Vagina (tissue), 2 donors: Measurements from ENCODE around the gene TBC1D14. TPM values are rescaled to one million over a fixed set of nuclear protein-coding genes. Genes with fewer than 3 reads are reported as not detected.

Source experiments
- DNase-seq, 2 donors: peaks; one replicate each; pipeline ENCODE4 v3.0.0-alpha.2; 2017; ENCODE audit errors: extremely low spot score in 2 of 2
- H3K27ac ChIP-seq: fragments of 200-600 bp; sonication (generic); one replicate; pipeline ENCODE4 v1.5.1; 2019
- H3K27me3 ChIP-seq: fragments of 200-600 bp; sonication (generic); one replicate; pipeline ENCODE4 v1.5.1; 2019
- H3K36me3 ChIP-seq, 2 donors: fragments of 200-600 bp; sonication (generic); one replicate each; pipeline ENCODE4 v1.5.1; 2017 to 2019
- H3K4me1 ChIP-seq: fragments of 200-600 bp; sonication (generic); one replicate; pipeline ENCODE4 v1.5.1; 2019
- H3K4me3 ChIP-seq, 2 donors: fragments of 200-600 bp; sonication (generic); 1 replicate in 1 of 2; 2 replicates in 1 of 2; pipeline ENCODE4 v1.5.1; 2016 to 2019
- H3K9me3 ChIP-seq: fragments of 200-600 bp; sonication (generic); one replicate; pipeline ENCODE4 v1.5.1; 2019
- POLR2A ChIP-seq, 2 donors: fragments of 450-650 bp; IDR thresholded peaks; one replicate each; pipeline ENCODE4 v1.6.1; 2017; ENCODE audit warnings: antibody characterized with exemption in 2 of 2, mild to moderate bottlenecking in 2 of 2, moderate library complexity in 2 of 2
- POLR2AphosphoS5 ChIP-seq, 2 donors: sonication (generic); formaldehyde crosslinking; IDR thresholded peaks; one replicate each; pipeline ENCODE4 v1.9.0; 2017; ENCODE audit warnings: antibody characterized with exemption in 2 of 2, mild to moderate bottlenecking in 2 of 2, low read depth in 1 of 2; ENCODE audit not compliant: insufficient read depth in 1 of 2
- intact Hi-C: fragments of 100-400 bp; cut with DNase I; formaldehyde crosslinking; loops from one replicate; pipeline ENCODE4 v1.15.1; 2023
- total RNA-seq: library from RNA; depleted of rRNA; stranded (reverse); fragments of >200 nt; gene quantifications from one replicate; pipeline ENCODE4 v1.2.3, GENCODE V29; 2016
- TF ChIP-seq, protein P1 (sequence below), 3 experiments: fragments of 450-650 bp in 2 of 3; fragments of 200-600 bp in 1 of 3; sonication (generic) in 1 of 3; IDR thresholded peaks; one replicate each; pipeline ENCODE4 v1.5.1; 2017 to 2019; ENCODE audit warnings: antibody characterized with exemption in 3 of 3, mild to moderate bottlenecking in 2 of 3, moderate library complexity in 2 of 3

The TBC1D14 gene
- total RNA-seq, 1 donor from 2014 or later, result 35.4 TPM

DNA sequence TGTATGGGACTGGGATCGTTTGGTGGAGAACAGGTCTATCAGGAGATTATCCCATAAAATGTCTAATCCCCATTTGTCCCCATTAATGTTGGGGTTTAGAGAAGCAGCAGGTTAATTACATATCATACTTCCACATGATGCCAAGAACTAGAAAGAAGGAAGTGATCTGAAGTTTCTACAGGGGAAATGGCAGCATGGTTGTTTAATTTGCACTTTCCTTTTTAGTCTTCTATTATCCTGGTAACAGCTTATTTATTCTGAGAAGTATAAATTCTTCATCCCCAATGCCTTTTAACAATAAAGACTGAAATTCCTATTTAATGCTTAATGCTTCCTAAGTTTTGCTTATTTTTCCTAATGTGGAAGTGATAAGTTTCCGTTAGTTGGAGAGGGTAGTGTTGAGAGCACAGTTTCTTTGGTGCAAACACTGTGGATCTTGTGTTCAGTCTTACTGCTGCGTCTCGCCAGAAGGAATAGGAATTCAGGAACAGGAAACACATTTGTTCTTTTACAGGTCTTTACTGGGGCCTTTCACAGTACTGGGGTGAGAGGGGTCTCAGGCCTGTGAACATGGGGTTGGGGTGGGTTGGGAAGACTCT, 74.0 kb downstream of the TBC1D14 start:
- no peak for DNase-seq
- H3K4me1 ChIP-seq, result peaks cover 41% of the 10 kb centered on the region
- no peak overlapping the region for H3K27ac ChIP-seq
- H3K4me3 ChIP-seq, result no peak overlapping the region
- intact Hi-C loops, result no loop called here
- H3K36me3 ChIP-seq, result no peaks in the 10 kb centered on the region
- no peaks in the 10 kb centered on the region for H3K9me3 ChIP-seq
- TF ChIP-seq, protein P1, sequence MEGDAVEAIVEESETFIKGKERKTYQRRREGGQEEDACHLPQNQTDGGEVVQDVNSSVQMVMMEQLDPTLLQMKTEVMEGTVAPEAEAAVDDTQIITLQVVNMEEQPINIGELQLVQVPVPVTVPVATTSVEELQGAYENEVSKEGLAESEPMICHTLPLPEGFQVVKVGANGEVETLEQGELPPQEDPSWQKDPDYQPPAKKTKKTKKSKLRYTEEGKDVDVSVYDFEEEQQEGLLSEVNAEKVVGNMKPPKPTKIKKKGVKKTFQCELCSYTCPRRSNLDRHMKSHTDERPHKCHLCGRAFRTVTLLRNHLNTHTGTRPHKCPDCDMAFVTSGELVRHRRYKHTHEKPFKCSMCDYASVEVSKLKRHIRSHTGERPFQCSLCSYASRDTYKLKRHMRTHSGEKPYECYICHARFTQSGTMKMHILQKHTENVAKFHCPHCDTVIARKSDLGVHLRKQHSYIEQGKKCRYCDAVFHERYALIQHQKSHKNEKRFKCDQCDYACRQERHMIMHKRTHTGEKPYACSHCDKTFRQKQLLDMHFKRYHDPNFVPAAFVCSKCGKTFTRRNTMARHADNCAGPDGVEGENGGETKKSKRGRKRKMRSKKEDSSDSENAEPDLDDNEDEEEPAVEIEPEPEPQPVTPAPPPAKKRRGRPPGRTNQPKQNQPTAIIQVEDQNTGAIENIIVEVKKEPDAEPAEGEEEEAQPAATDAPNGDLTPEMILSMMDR (IDR thresholded peaks at IDR 0.05), result no peak
- no peak for TF ChIP-seq POLR2AphosphoS5 (IDR thresholded peaks at IDR 0.05; ENCODE audit: insufficient read depth in 1 of 2, low read depth in 1 of 2)
- H3K27me3 ChIP-seq, result no peaks in the 10 kb centered on the region

DNA sequence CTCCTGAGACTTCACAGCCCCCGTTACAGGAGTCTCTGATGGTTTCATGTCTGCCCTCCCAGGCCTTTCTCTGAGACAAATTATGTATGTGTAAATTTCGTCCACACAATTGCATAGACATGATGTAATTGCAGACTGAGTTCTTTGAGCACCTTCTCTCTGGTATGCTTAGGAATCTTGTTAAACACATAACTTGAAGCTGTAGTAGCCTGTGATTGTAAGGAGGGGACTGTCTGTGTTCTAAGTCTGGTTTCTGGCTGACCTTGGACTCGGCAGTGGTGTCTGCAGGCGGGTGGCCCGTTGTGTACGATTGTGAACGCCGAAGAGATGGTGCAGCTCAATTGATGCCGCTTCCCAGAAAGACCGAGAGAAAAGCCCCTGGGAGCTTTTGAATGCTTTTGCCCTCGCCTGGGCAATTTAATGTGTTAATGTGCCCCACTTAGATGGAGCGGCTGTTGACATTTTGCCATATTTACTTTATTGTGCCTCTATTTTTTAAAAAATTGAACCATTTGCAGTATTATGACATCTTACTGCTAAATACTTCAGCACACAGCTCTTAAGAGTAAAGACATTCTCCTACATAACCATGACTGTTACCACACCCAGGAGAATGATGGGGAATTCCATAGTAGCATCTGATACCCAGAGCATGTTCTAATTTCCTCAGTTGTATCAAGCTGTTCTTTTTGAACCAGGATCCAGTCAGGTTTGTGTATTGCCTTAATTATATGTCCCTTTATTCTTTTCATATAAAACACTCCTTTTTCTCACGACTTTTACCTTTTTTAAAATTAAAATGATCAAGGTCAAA, 75.2 kb downstream of the TBC1D14 start:
- no peaks in the 10 kb centered on the region for H3K36me3 ChIP-seq
- H3K4me1 ChIP-seq, result peaks cover 53% of the 10 kb centered on the region
- no peaks in the 10 kb centered on the region for H3K9me3 ChIP-seq
- no peak overlapping the region for H3K4me3 ChIP-seq
- no peaks in the 10 kb centered on the region for H3K27me3 ChIP-seq
- TF ChIP-seq POLR2A (IDR thresholded peaks at IDR 0.05) (no peak), POLR2AphosphoS5 (IDR thresholded peaks at IDR 0.05; ENCODE audit: insufficient read depth in 1 of 2, low read depth in 1 of 2) (no peak)
- TF ChIP-seq, protein P1 (IDR thresholded peaks at IDR 0.05), result no peak
- no peak overlapping the region for H3K27ac ChIP-seq
- DNase-seq, result no peak
- intact Hi-C loops, result no loop called here

GRCh38 chr4:6986072-6986780, 76.6 kb downstream of the TBC1D14 start:
- peak overlapping the region; percentile 79 to 95 for H3K4me3 ChIP-seq
- no peak for DNase-seq
- no peaks in the 10 kb centered on the region for H3K27me3 ChIP-seq
- H3K4me1 ChIP-seq, result peaks cover 64% of the 10 kb centered on the region
- no peaks in the 10 kb centered on the region for H3K9me3 ChIP-seq
- no peaks in the 10 kb centered on the region for H3K36me3 ChIP-seq
- TF ChIP-seq POLR2AphosphoS5 (IDR thresholded peaks at IDR 0.05; ENCODE audit: insufficient read depth in 1 of 2, low read depth in 1 of 2) (no peak), POLR2A (IDR thresholded peaks at IDR 0.05) (no peak)
- TF ChIP-seq, protein P1 (IDR thresholded peaks at IDR 0.05), result no peak
- peak overlapping the region; percentile 96 for H3K27ac ChIP-seq
- intact Hi-C loops, result no loop called here

- H3K4me1 ChIP-seq, result peaks cover 71% of the 10 kb centered on the region
- H3K4me3 ChIP-seq, result peak overlapping the region; percentile 79 to 95
- peak overlapping the region; percentile 96 for H3K27ac ChIP-seq
- intact Hi-C loops, result no loop called here
- no peaks in the 10 kb centered on the region for H3K27me3 ChIP-seq
- no peaks in the 10 kb centered on the region for H3K9me3 ChIP-seq
- TF ChIP-seq, protein P1 (IDR thresholded peaks at IDR 0.05), result no peak
- TF ChIP-seq POLR2A (IDR thresholded peaks at IDR 0.05) (peak in 1 of 2 donors; percentile 77), POLR2AphosphoS5 (IDR thresholded peaks at IDR 0.05; ENCODE audit: insufficient read depth in 1 of 2, low read depth in 1 of 2) (peak in 1 of 2 donors; percentile 89)
- DNase-seq, result no peak
- H3K36me3 ChIP-seq, result no peaks in the 10 kb centered on the region
Measured at GRCh38 chr4:6986781-6987587, 77.4 kb downstream of the TBC1D14 start.
